Stimulated activated CD8-positive, alpha-beta memory T cell treated with anti-CD3 and anti-CD28 coated beads, Interleukin-15, amount 100 ng/mL, for 24 hours (primary cell): ENCODE measurements around the gene PACSIN1.
A peak's percentile ranks its signal among the peaks of the same experiment; 100 is the strongest.

ENCODE experiments used
- DNase-seq: peaks from one replicate; pipeline ENCODE4 v3.0.0-alpha.2; 2020; ENCODE audit warnings: low read depth

Gene PACSIN1

GRCh38 chr6:34514593-34515472, 49.0 kb downstream of the PACSIN1 start:
- no peak for DNase-seq

GRCh38 chr6:34515473-34516387, 49.9 kb downstream of the PACSIN1 start:
- no peak for DNase-seq

- no peak for DNase-seq
These were observed 50.8 kb downstream of the PACSIN1 start for GRCh38 chr6:34516391-34517324.

- DNase-seq = no peak
These were observed 51.6 kb downstream of the PACSIN1 start for GRCh38 chr6:34517461-34517881.

GRCh38 chr6:34517966-34518365, 52.1 kb downstream of the PACSIN1 start:
- no peak for DNase-seq

- no peak for DNase-seq
These were observed 52.9 kb downstream of the PACSIN1 start for GRCh38 chr6:34518669-34519365.

GRCh38 chr6:34519971-34520644, 54.2 kb downstream of the PACSIN1 start:
- no peak for DNase-seq

GRCh38 chr6:34520645-34521462, 55.0 kb downstream of the PACSIN1 start:
- DNase-seq = no peak

- DNase-seq = no peak
These were observed 55.8 kb downstream of the PACSIN1 start for GRCh38 chr6:34521463-34522285.

- DNase-seq = no peak
These were observed 56.9 kb downstream of the PACSIN1 start for GRCh38 chr6:34522761-34523160.

GRCh38 chr6:34523441-34524206, 57.7 kb downstream of the PACSIN1 start:
- DNase-seq = no peak

GRCh38 chr6:34524499-34524898, 58.6 kb downstream of the PACSIN1 start:
- no peak for DNase-seq

GRCh38 chr6:34524971-34525370, 59.1 kb downstream of the PACSIN1 start:
- DNase-seq = no peak

- no peak for DNase-seq
These were observed 59.7 kb downstream of the PACSIN1 start for GRCh38 chr6:34525431-34526175.

- no peak for DNase-seq
These were observed 60.5 kb downstream of the PACSIN1 start for GRCh38 chr6:34526241-34526972.

GRCh38 chr6:34526992-34527728, 61.3 kb downstream of the PACSIN1 start:
- DNase-seq = peak; percentile 96
